Measurements from ENCODE around the gene SIX3. TPM values are rescaled to one million over a fixed set of nuclear protein-coding genes. Genes with fewer than 3 reads are reported as not detected.

The SIX3 gene
- total RNA-seq, 3 donors from 2014 or later (not counting 1 experiment from before 2014, with no cell fraction given), result 0.15 to 0.39 TPM; not detected in 1

- no peak for ATAC-seq
- Mint-ChIP-seq H3K27me3 (ENCODE audit: low read depth in 2 of 2) (peaks cover 72 to 83% of the 10 kb centered on the region in 2 donors), H3K27ac (no peak overlapping the region), H3K36me3 (no peaks in the 10 kb centered on the region), H3K9me3 (no peaks in the 10 kb centered on the region), H3K4me3 (no peak overlapping the region), H3K4me1 (peaks cover 5 to 10% of the 10 kb centered on the region in 2 donors)
- H3K9me3 ChIP-seq (ENCODE audit: control insufficient read depth, insufficient read depth, low read length), result no peaks in the 10 kb centered on the region
- H3K36me3 ChIP-seq (ENCODE audit: control insufficient read depth, insufficient read depth, low read length), result no peaks in the 10 kb centered on the region
- H3K4me3 ChIP-seq (ENCODE audit: low read length), result no peak overlapping the region
- WGBS (ENCODE audit: insufficient coverage), result 8% methylated on average over 39 of the region's 39 CpGs
- TF ChIP-seq, protein P1, sequence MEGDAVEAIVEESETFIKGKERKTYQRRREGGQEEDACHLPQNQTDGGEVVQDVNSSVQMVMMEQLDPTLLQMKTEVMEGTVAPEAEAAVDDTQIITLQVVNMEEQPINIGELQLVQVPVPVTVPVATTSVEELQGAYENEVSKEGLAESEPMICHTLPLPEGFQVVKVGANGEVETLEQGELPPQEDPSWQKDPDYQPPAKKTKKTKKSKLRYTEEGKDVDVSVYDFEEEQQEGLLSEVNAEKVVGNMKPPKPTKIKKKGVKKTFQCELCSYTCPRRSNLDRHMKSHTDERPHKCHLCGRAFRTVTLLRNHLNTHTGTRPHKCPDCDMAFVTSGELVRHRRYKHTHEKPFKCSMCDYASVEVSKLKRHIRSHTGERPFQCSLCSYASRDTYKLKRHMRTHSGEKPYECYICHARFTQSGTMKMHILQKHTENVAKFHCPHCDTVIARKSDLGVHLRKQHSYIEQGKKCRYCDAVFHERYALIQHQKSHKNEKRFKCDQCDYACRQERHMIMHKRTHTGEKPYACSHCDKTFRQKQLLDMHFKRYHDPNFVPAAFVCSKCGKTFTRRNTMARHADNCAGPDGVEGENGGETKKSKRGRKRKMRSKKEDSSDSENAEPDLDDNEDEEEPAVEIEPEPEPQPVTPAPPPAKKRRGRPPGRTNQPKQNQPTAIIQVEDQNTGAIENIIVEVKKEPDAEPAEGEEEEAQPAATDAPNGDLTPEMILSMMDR (IDR thresholded peaks at IDR 0.05), result no peak
- peaks cover 32% of the 10 kb centered on the region for H3K27me3 ChIP-seq (ENCODE audit: control insufficient read depth, insufficient read depth, low read length)
- no peak for DNase-seq
- H3K27ac ChIP-seq (ENCODE audit: low read length), result no peak overlapping the region
- peaks cover 11% of the 10 kb centered on the region for H3K4me1 ChIP-seq (ENCODE audit: control insufficient read depth, insufficient read depth, low read length)
- intact Hi-C loops (cut with micrococcal nuclease), result no loop called here
Measured at GRCh38 chr2:44952806-44953498, 11.4 kb downstream of the SIX3 start.

- Mint-ChIP-seq H3K4me3 (no peak overlapping the region), H3K9me3 (no peaks in the 10 kb centered on the region), H3K27me3 (ENCODE audit: low read depth in 2 of 2) (peaks cover 69 to 83% of the 10 kb centered on the region in 2 donors), H3K4me1 (peaks cover 5 to 10% of the 10 kb centered on the region in 2 donors), H3K27ac (no peak overlapping the region), H3K36me3 (no peaks in the 10 kb centered on the region)
- TF ChIP-seq, protein P1 (IDR thresholded peaks at IDR 0.05), result no peak
- ATAC-seq (no peak), DNase-seq (no peak)
- no peak overlapping the region for H3K27ac ChIP-seq (ENCODE audit: low read length)
- no peaks in the 10 kb centered on the region for H3K9me3 ChIP-seq (ENCODE audit: control insufficient read depth, insufficient read depth, low read length)
- H3K4me1 ChIP-seq (ENCODE audit: control insufficient read depth, insufficient read depth, low read length), result peaks cover 11% of the 10 kb centered on the region
- H3K27me3 ChIP-seq (ENCODE audit: control insufficient read depth, insufficient read depth, low read length), result peaks cover 29% of the 10 kb centered on the region
- intact Hi-C loops (cut with micrococcal nuclease), result no loop called here
- 18% methylated on average over 6 of the region's 8 CpGs for WGBS (ENCODE audit: insufficient coverage)
- no peak overlapping the region for H3K4me3 ChIP-seq (ENCODE audit: low read length)
- H3K36me3 ChIP-seq (ENCODE audit: control insufficient read depth, insufficient read depth, low read length), result no peaks in the 10 kb centered on the region
Measured at GRCh38 chr2:44953499-44953883, 12.0 kb downstream of the SIX3 start.

DNA sequence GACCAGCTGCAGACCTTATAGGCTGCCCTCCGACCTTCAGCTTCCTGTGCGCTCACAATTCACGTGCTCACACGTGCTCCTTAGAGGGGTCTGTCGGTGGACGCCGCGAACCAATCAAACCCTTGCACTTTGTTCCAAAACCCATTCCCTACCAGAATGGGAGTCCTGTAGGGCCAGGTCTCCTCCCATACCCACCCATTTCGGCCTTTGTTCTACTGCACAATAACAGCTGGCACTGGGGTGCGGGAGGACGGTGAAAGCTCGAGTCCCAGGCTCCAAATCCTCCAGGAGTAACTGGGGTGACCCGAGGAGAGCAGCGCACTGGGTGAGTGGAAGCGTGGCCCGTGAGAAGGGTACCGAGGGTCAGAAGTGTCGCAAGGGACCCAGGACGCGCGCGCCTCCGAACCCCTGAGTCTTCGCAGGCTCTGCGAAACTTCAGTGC, 13.0 kb downstream of the SIX3 start:
- ATAC-seq (no peak), DNase-seq (no peak)
- no peaks in the 10 kb centered on the region for H3K9me3 ChIP-seq (ENCODE audit: control insufficient read depth, insufficient read depth, low read length)
- H3K4me3 ChIP-seq (ENCODE audit: low read length), result no peak overlapping the region
- intact Hi-C loops (cut with micrococcal nuclease), result no loop called here
- H3K36me3 ChIP-seq (ENCODE audit: control insufficient read depth, insufficient read depth, low read length), result no peaks in the 10 kb centered on the region
- no peak overlapping the region for H3K27ac Mint-ChIP-seq
- no peak overlapping the region for H3K4me3 Mint-ChIP-seq
- H3K9me3 Mint-ChIP-seq, result no peaks in the 10 kb centered on the region
- no peak overlapping the region for H3K27ac ChIP-seq (ENCODE audit: low read length)
- peaks cover 11% of the 10 kb centered on the region for H3K4me1 ChIP-seq (ENCODE audit: control insufficient read depth, insufficient read depth, low read length)
- TF ChIP-seq, protein P1 (IDR thresholded peaks at IDR 0.05), result no peak
- WGBS (ENCODE audit: insufficient coverage), result 15% methylated on average over 25 of the region's 25 CpGs
- peaks cover 25% of the 10 kb centered on the region for H3K27me3 ChIP-seq (ENCODE audit: control insufficient read depth, insufficient read depth, low read length)
- H3K4me1 Mint-ChIP-seq, result peaks cover 5 to 10% of the 10 kb centered on the region in 2 donors
- H3K27me3 Mint-ChIP-seq (ENCODE audit: low read depth in 2 of 2), result peaks cover 66 to 75% of the 10 kb centered on the region in 2 donors
- no peaks in the 10 kb centered on the region for H3K36me3 Mint-ChIP-seq
